Measurements from ENCODE around the gene AKAP12.

- TF ChIP-seq EZH2 (IDR thresholded peaks at IDR 0.05; ENCODE audit: borderline replicate concordance, low read depth, low read length, severe bottlenecking): no peak
- TF ChIP-seq CTCF (IDR thresholded peaks at IDR 0.05; ENCODE audit: borderline replicate concordance, extremely low read depth, low read length, poor library complexity, severe bottlenecking): no peak
Observed at GRCh38 chr6:151228788-151229400, 10.9 kb upstream of the AKAP12 start.
